ENCODE results near the gene EYA2. TPM values are rescaled to one million over a fixed set of nuclear protein-coding genes. Genes with fewer than 3 reads are reported as not detected.

The EYA2 gene
- total and polyA plus RNA-seq, 9 donors = 1.5 to 8.6 (median 3.2) TPM

GRCh38 chr20:46975976-46976375, 81.3 kb downstream of the EYA2 start:
- 89% methylated on average over 4 of the region's 6 CpGs for WGBS (ENCODE audit: insufficient coverage)
- Histone ChIP-seq H3K4me1 (ENCODE audit: control insufficient read depth, insufficient read depth, low read length) (peaks cover 10% of the 10 kb centered on the region), H3K9me3 (replicated peaks; ENCODE audit: control insufficient read depth, low read depth, low read length) (no peaks in the 10 kb centered on the region), H3K4me3 (ENCODE audit: low read length) (no peak overlapping the region), H3K36me3 (ENCODE audit: control insufficient read depth, insufficient read depth, low read length) (no peaks in the 10 kb centered on the region), H3K27me3 (ENCODE audit: control insufficient read depth, insufficient read depth, low read length) (peaks cover 5% of the 10 kb centered on the region), H3K27ac (ENCODE audit: low read length) (no peak overlapping the region)
- DNase-seq = no peak

- no peak overlapping the region for H3K4me3 ChIP-seq (ENCODE audit: low read length)
- H3K27ac ChIP-seq (ENCODE audit: low read length) = no peak overlapping the region
- H3K36me3 ChIP-seq (ENCODE audit: control insufficient read depth, insufficient read depth, low read length) = no peaks in the 10 kb centered on the region
- DNase-seq = no peak
- peaks cover 10% of the 10 kb centered on the region for H3K4me1 ChIP-seq (ENCODE audit: control insufficient read depth, insufficient read depth, low read length)
- H3K9me3 ChIP-seq (replicated peaks; ENCODE audit: control insufficient read depth, low read depth, low read length) = no peaks in the 10 kb centered on the region
- peaks cover 5% of the 10 kb centered on the region for H3K27me3 ChIP-seq (ENCODE audit: control insufficient read depth, insufficient read depth, low read length)
Measured at GRCh38 chr20:46977204-46977603, 82.6 kb downstream of the EYA2 start.

- H3K27me3 ChIP-seq (ENCODE audit: control insufficient read depth, insufficient read depth, low read length) = no peaks in the 10 kb centered on the region
- 84% methylated on average over 9 of the region's 13 CpGs for WGBS (ENCODE audit: insufficient coverage)
Measured at GRCh38 chr20:46977909-46978588, 83.4 kb downstream of the EYA2 start.

GRCh38 chr20:46978951-46979491, 84.4 kb downstream of the EYA2 start:
- Histone ChIP-seq H3K27me3 (ENCODE audit: control insufficient read depth, insufficient read depth, low read length) (no peaks in the 10 kb centered on the region), H3K4me1 (ENCODE audit: control insufficient read depth, insufficient read depth, low read length) (peaks cover 10% of the 10 kb centered on the region), H3K4me3 (ENCODE audit: low read length) (no peak overlapping the region), H3K9me3 (replicated peaks; ENCODE audit: control insufficient read depth, low read depth, low read length) (no peaks in the 10 kb centered on the region), H3K36me3 (ENCODE audit: control insufficient read depth, insufficient read depth, low read length) (no peaks in the 10 kb centered on the region), H3K27ac (ENCODE audit: low read length) (no peak overlapping the region)
- DNase-seq = no peak
- 7% methylated on average over 3 of the region's 9 CpGs for WGBS (ENCODE audit: insufficient coverage)

More at GRCh38 chr20:46977909-46978588, 83.4 kb downstream of the EYA2 start:
- no peak overlapping the region for H3K4me3 ChIP-seq (ENCODE audit: low read length)
- DNase-seq = no peak
- H3K36me3 ChIP-seq (ENCODE audit: control insufficient read depth, insufficient read depth, low read length) = no peaks in the 10 kb centered on the region
- H3K27ac ChIP-seq (ENCODE audit: low read length) = no peak overlapping the region
- H3K9me3 ChIP-seq (replicated peaks; ENCODE audit: control insufficient read depth, low read depth, low read length) = no peaks in the 10 kb centered on the region
- peaks cover 10% of the 10 kb centered on the region for H3K4me1 ChIP-seq (ENCODE audit: control insufficient read depth, insufficient read depth, low read length)

GRCh38 chr20:46979603-46980241, 85.1 kb downstream of the EYA2 start:
- Histone ChIP-seq H3K9me3 (replicated peaks; ENCODE audit: control insufficient read depth, low read depth, low read length) (no peaks in the 10 kb centered on the region), H3K27ac (ENCODE audit: low read length) (no peak overlapping the region), H3K4me1 (ENCODE audit: control insufficient read depth, insufficient read depth, low read length) (peaks cover 10% of the 10 kb centered on the region), H3K36me3 (ENCODE audit: control insufficient read depth, insufficient read depth, low read length) (no peaks in the 10 kb centered on the region), H3K4me3 (ENCODE audit: low read length) (no peak overlapping the region), H3K27me3 (ENCODE audit: control insufficient read depth, insufficient read depth, low read length) (no peaks in the 10 kb centered on the region)
- DNase-seq = no peak
- WGBS (ENCODE audit: insufficient coverage) = 78% methylated on average over 3 of the region's 8 CpGs

GRCh38 chr20:46981184-46981583, 86.5 kb downstream of the EYA2 start:
- peaks cover 10% of the 10 kb centered on the region for H3K4me1 ChIP-seq (ENCODE audit: control insufficient read depth, insufficient read depth, low read length)
- no peak overlapping the region for H3K4me3 ChIP-seq (ENCODE audit: low read length)
- H3K36me3 ChIP-seq (ENCODE audit: control insufficient read depth, insufficient read depth, low read length) = no peaks in the 10 kb centered on the region
- DNase-seq = no peak
- H3K9me3 ChIP-seq (replicated peaks; ENCODE audit: control insufficient read depth, low read depth, low read length) = no peaks in the 10 kb centered on the region
- H3K27me3 ChIP-seq (ENCODE audit: control insufficient read depth, insufficient read depth, low read length) = no peaks in the 10 kb centered on the region
- H3K27ac ChIP-seq (ENCODE audit: low read length) = no peak overlapping the region

- Histone ChIP-seq H3K4me3 (ENCODE audit: low read length) (no peak overlapping the region), H3K27ac (ENCODE audit: low read length) (no peak overlapping the region), H3K9me3 (replicated peaks; ENCODE audit: control insufficient read depth, low read depth, low read length) (no peaks in the 10 kb centered on the region), H3K36me3 (ENCODE audit: control insufficient read depth, insufficient read depth, low read length) (no peaks in the 10 kb centered on the region), H3K4me1 (ENCODE audit: control insufficient read depth, insufficient read depth, low read length) (peaks cover 10% of the 10 kb centered on the region), H3K27me3 (ENCODE audit: control insufficient read depth, insufficient read depth, low read length) (no peaks in the 10 kb centered on the region)
- 70% methylated on average over 1 of the region's 1 CpG for WGBS (ENCODE audit: insufficient coverage)
- DNase-seq = no peak
Measured at GRCh38 chr20:46983466-46983865, 88.8 kb downstream of the EYA2 start.

- 80% methylated on average over 1 of the region's 1 CpG for WGBS (ENCODE audit: insufficient coverage)
- Histone ChIP-seq H3K27me3 (ENCODE audit: control insufficient read depth, insufficient read depth, low read length) (no peaks in the 10 kb centered on the region), H3K36me3 (ENCODE audit: control insufficient read depth, insufficient read depth, low read length) (no peaks in the 10 kb centered on the region), H3K27ac (ENCODE audit: low read length) (no peak overlapping the region), H3K4me3 (ENCODE audit: low read length) (no peak overlapping the region), H3K4me1 (ENCODE audit: control insufficient read depth, insufficient read depth, low read length) (peaks cover 3% of the 10 kb centered on the region), H3K9me3 (replicated peaks; ENCODE audit: control insufficient read depth, low read depth, low read length) (no peaks in the 10 kb centered on the region)
- no peak for DNase-seq
Measured at GRCh38 chr20:46984405-46984804, 89.8 kb downstream of the EYA2 start.

GRCh38 chr20:46985250-46985649, 90.6 kb downstream of the EYA2 start:
- WGBS (ENCODE audit: insufficient coverage) = no CpG with 5 or more reads among the region's 2 CpGs

GRCh38 chr20:46985671-46986070, 91.0 kb downstream of the EYA2 start:
- Histone ChIP-seq H3K9me3 (replicated peaks; ENCODE audit: control insufficient read depth, low read depth, low read length) (no peaks in the 10 kb centered on the region), H3K27ac (ENCODE audit: low read length) (no peak overlapping the region), H3K27me3 (ENCODE audit: control insufficient read depth, insufficient read depth, low read length) (peaks cover 2% of the 10 kb centered on the region), H3K4me3 (ENCODE audit: low read length) (no peak overlapping the region), H3K4me1 (ENCODE audit: control insufficient read depth, insufficient read depth, low read length) (peaks cover 2% of the 10 kb centered on the region), H3K36me3 (ENCODE audit: control insufficient read depth, insufficient read depth, low read length) (no peaks in the 10 kb centered on the region)
- WGBS (ENCODE audit: insufficient coverage) = no CpG with 5 or more reads among the region's 2 CpGs
- DNase-seq = peak; percentile 53

More at GRCh38 chr20:46985250-46985649, 90.6 kb downstream of the EYA2 start:
- peaks cover 1% of the 10 kb centered on the region for H3K27me3 ChIP-seq (ENCODE audit: control insufficient read depth, insufficient read depth, low read length)
- H3K4me3 ChIP-seq (ENCODE audit: low read length) = no peak overlapping the region
- H3K9me3 ChIP-seq (replicated peaks; ENCODE audit: control insufficient read depth, low read depth, low read length) = no peaks in the 10 kb centered on the region
- H3K4me1 ChIP-seq (ENCODE audit: control insufficient read depth, insufficient read depth, low read length) = peaks cover under 1% of the 10 kb centered on the region
- H3K36me3 ChIP-seq (ENCODE audit: control insufficient read depth, insufficient read depth, low read length) = no peaks in the 10 kb centered on the region
- DNase-seq = no peak
- no peak overlapping the region for H3K27ac ChIP-seq (ENCODE audit: low read length)

Data from muscle of leg (tissue), 11 donors.